Epithelial cell of esophagus (primary cell): Measurements from ENCODE around the gene SESTD1.

Source experiments
- DNase-seq: peaks from one replicate; pipeline ENCODE4 v3.0.0; 2010; ENCODE audit warnings: low read depth
- H3K4me3 ChIP-seq: 2 replicates; pipeline ENCODE4 v1.5.1; 2011; ENCODE audit warnings: mild to moderate bottlenecking, low read length, control low read depth
- CTCF ChIP-seq: IDR thresholded peaks from 2 replicates; pipeline ENCODE4 v1.5.1; 2011; ENCODE audit warnings: low read depth, mild to moderate bottlenecking, low read length, control low read depth, inconsistent platforms; ENCODE audit not compliant: insufficient read depth; ENCODE audit errors: missing control alignments

SESTD1 gene

GRCh38 chr2:179268277-179268925 lies 3.8 kb upstream of the SESTD1 start:
- H3K4me3 ChIP-seq: no peak overlapping the region
- no peak for TF ChIP-seq CTCF
- peak; percentile 99 for DNase-seq

GRCh38 chr2:179266271-179266670 lies 1.6 kb upstream of the SESTD1 start:
- no peak overlapping the region for H3K4me3 ChIP-seq
- no peak for TF ChIP-seq CTCF
- no peak for DNase-seq

GRCh38 chr2:179265082-179265510 lies 464 bp upstream of the SESTD1 start:
- no peak for TF ChIP-seq CTCF
- DNase-seq: peak; percentile 80
- H3K4me3 ChIP-seq: peak overlapping the region; percentile 44

GRCh38 chr2:179263446-179264367 lies 925 bp downstream of the SESTD1 start:
- DNase-seq: peak; percentile 64
- peak overlapping the region; percentile 75 for H3K4me3 ChIP-seq
- no peak for TF ChIP-seq CTCF

- H3K4me3 ChIP-seq: peak overlapping the region; percentile 75
- DNase-seq: peak; percentile 65
- TF ChIP-seq CTCF: no peak
These were observed 1.6 kb downstream of the SESTD1 start for GRCh38 chr2:179263015-179263414.

- H3K4me3 ChIP-seq: no peak overlapping the region
- TF ChIP-seq CTCF: no peak
- DNase-seq: no peak
These were observed 2.5 kb downstream of the SESTD1 start for GRCh38 chr2:179262077-179262660.
